Immature natural killer cell (primary cell): ENCODE measurements around the gene EYA2. TPM values are rescaled to one million over a fixed set of nuclear protein-coding genes. Genes with fewer than 3 reads are reported as not detected.

Experiments
- DNase-seq, 3 donors: peaks; one replicate each; pipeline ENCODE4 v3.0.0; 2022; ENCODE audit warnings: mixed read lengths in 1 of 3
- H3K27ac Mint-ChIP-seq, 6 donors: one replicate each; pipeline ENCODE4 v1.8.0; 2020; ENCODE audit warnings: mixed read lengths in 6 of 6, mild to moderate bottlenecking in 5 of 6, inconsistent platforms in 4 of 6, moderate library complexity in 3 of 6
- H3K27me3 Mint-ChIP-seq, 3 donors: one replicate each; pipeline ENCODE4 v1.8.0; 2020 to 2021; ENCODE audit warnings: low read depth in 3 of 3, mild to moderate bottlenecking in 3 of 3, mixed read lengths in 3 of 3, moderate library complexity in 3 of 3, inconsistent platforms in 1 of 3
- H3K36me3 Mint-ChIP-seq, 3 donors: one replicate each; pipeline ENCODE4 v1.8.0; 2020; ENCODE audit warnings: mixed read lengths in 3 of 3, inconsistent platforms in 2 of 3, mild to moderate bottlenecking in 2 of 3
- H3K4me1 Mint-ChIP-seq, 2 donors: one replicate each; pipeline ENCODE4 v1.8.0; 2020; ENCODE audit warnings: inconsistent platforms in 2 of 2, mild to moderate bottlenecking in 2 of 2, mixed read lengths in 2 of 2, moderate library complexity in 1 of 2
- H3K4me3 Mint-ChIP-seq, 5 donors: one replicate each; pipeline ENCODE4 v1.8.0; 2020; ENCODE audit warnings: mild to moderate bottlenecking in 5 of 5, mixed read lengths in 5 of 5, inconsistent platforms in 3 of 5, moderate library complexity in 3 of 5
- H3K9me3 Mint-ChIP-seq, 6 donors: one replicate each; pipeline ENCODE4 v1.8.0; 2020; ENCODE audit warnings: mild to moderate bottlenecking in 6 of 6, mixed read lengths in 6 of 6, inconsistent platforms in 4 of 6, moderate library complexity in 3 of 6
- polyA plus RNA-seq, 3 donors: library from polyadenylated mRNA; unstranded; fragments of 300-500 nt; fragmentation: Illumina TruSeq; gene quantifications; one replicate each; pipeline ENCODE4 v1.2.3, GENCODE V29; 2021

Gene EYA2
- polyA plus RNA-seq, 3 donors from 2014 or later, result not detected

- H3K4me1 Mint-ChIP-seq, result no peaks in the 10 kb centered on the region
- H3K36me3 Mint-ChIP-seq, result no peaks in the 10 kb centered on the region
- no peak for DNase-seq
- H3K4me3 Mint-ChIP-seq, result no peak overlapping the region
- peaks cover 2 to 8% (median 2%) of the 10 kb centered on the region in 3 donors for H3K27me3 Mint-ChIP-seq
- H3K9me3 Mint-ChIP-seq, result peaks cover 0 to 3% (median 0%) of the 10 kb centered on the region in 6 donors
- H3K27ac Mint-ChIP-seq, result no peak overlapping the region
These were observed 49.4 kb downstream of the EYA2 start for GRCh38 chr20:46943861-46944591.

- Mint-ChIP-seq H3K4me3 (no peak overlapping the region), H3K27ac (no peak overlapping the region), H3K36me3 (no peaks in the 10 kb centered on the region), H3K4me1 (no peaks in the 10 kb centered on the region), H3K27me3 (peaks cover 2 to 6% (median 2%) of the 10 kb centered on the region in 3 donors), H3K9me3 (peaks cover 0 to 3% (median 0%) of the 10 kb centered on the region in 6 donors)
- DNase-seq, result no peak
These were observed 50.8 kb downstream of the EYA2 start for GRCh38 chr20:46945465-46945864.

- H3K9me3 Mint-ChIP-seq, result peaks cover 0 to 3% (median 0%) of the 10 kb centered on the region in 6 donors
- no peak for DNase-seq
- no peaks in the 10 kb centered on the region for H3K36me3 Mint-ChIP-seq
- H3K4me3 Mint-ChIP-seq, result no peak overlapping the region
- H3K27me3 Mint-ChIP-seq, result peaks cover 2 to 6% (median 2%) of the 10 kb centered on the region in 3 donors
- no peak overlapping the region for H3K27ac Mint-ChIP-seq
- no peaks in the 10 kb centered on the region for H3K4me1 Mint-ChIP-seq
These were observed 51.6 kb downstream of the EYA2 start for GRCh38 chr20:46946181-46946624.

- H3K36me3 Mint-ChIP-seq, result no peaks in the 10 kb centered on the region
- no peak overlapping the region for H3K27ac Mint-ChIP-seq
- H3K4me1 Mint-ChIP-seq, result no peaks in the 10 kb centered on the region
- DNase-seq, result no peak
- peaks cover 0 to 3% (median 0%) of the 10 kb centered on the region in 6 donors for H3K9me3 Mint-ChIP-seq
- peaks cover 2 to 6% (median 2%) of the 10 kb centered on the region in 3 donors for H3K27me3 Mint-ChIP-seq
- no peak overlapping the region for H3K4me3 Mint-ChIP-seq
These were observed 52.2 kb downstream of the EYA2 start for GRCh38 chr20:46946796-46947195.

GRCh38 chr20:46948081-46948480, 53.4 kb downstream of the EYA2 start:
- Mint-ChIP-seq H3K4me3 (no peak overlapping the region), H3K27ac (no peak overlapping the region), H3K36me3 (no peaks in the 10 kb centered on the region), H3K4me1 (no peaks in the 10 kb centered on the region), H3K9me3 (peaks cover 0 to 3% (median 0%) of the 10 kb centered on the region in 6 donors), H3K27me3 (peaks cover 2 to 6% (median 2%) of the 10 kb centered on the region in 3 donors)
- no peak for DNase-seq

GRCh38 chr20:46951405-46951804, 56.8 kb downstream of the EYA2 start:
- no peak for DNase-seq
- H3K4me1 Mint-ChIP-seq, result no peaks in the 10 kb centered on the region
- no peaks in the 10 kb centered on the region for H3K36me3 Mint-ChIP-seq
- H3K4me3 Mint-ChIP-seq, result no peak overlapping the region
- no peak overlapping the region for H3K27ac Mint-ChIP-seq
- peaks cover 3 to 4% (median 4%) of the 10 kb centered on the region in 3 donors for H3K27me3 Mint-ChIP-seq
- H3K9me3 Mint-ChIP-seq, result peaks cover 0 to 3% (median 0%) of the 10 kb centered on the region in 6 donors

- DNase-seq, result no peak
- no peaks in the 10 kb centered on the region for H3K36me3 Mint-ChIP-seq
- H3K27me3 Mint-ChIP-seq, result peaks cover under 1 to 4% (median 3%) of the 10 kb centered on the region in 3 donors
- peaks cover 0 to 3% (median 0%) of the 10 kb centered on the region in 6 donors for H3K9me3 Mint-ChIP-seq
- no peaks in the 10 kb centered on the region for H3K4me1 Mint-ChIP-seq
- H3K27ac Mint-ChIP-seq, result no peak overlapping the region
- no peak overlapping the region for H3K4me3 Mint-ChIP-seq
These were observed 57.3 kb downstream of the EYA2 start for GRCh38 chr20:46951840-46952497.

GRCh38 chr20:46953596-46953995, 59.0 kb downstream of the EYA2 start:
- H3K4me3 Mint-ChIP-seq, result no peak overlapping the region
- H3K27ac Mint-ChIP-seq, result no peak overlapping the region
- DNase-seq, result no peak
- H3K36me3 Mint-ChIP-seq, result no peaks in the 10 kb centered on the region
- H3K9me3 Mint-ChIP-seq, result peaks cover 0 to 3% (median 0%) of the 10 kb centered on the region in 6 donors
- peaks cover 3 to 4% (median 3%) of the 10 kb centered on the region in 3 donors for H3K27me3 Mint-ChIP-seq
- H3K4me1 Mint-ChIP-seq, result no peaks in the 10 kb centered on the region

- DNase-seq, result no peak
- Mint-ChIP-seq H3K9me3 (peaks cover 0 to 3% (median 0%) of the 10 kb centered on the region in 6 donors), H3K27ac (no peak overlapping the region), H3K27me3 (peaks cover 2 to 3% (median 3%) of the 10 kb centered on the region in 3 donors), H3K4me1 (no peaks in the 10 kb centered on the region), H3K36me3 (no peaks in the 10 kb centered on the region), H3K4me3 (no peak overlapping the region)
These were observed 59.9 kb downstream of the EYA2 start for GRCh38 chr20:46954490-46955038.

- H3K4me3 Mint-ChIP-seq, result no peak overlapping the region
- no peaks in the 10 kb centered on the region for H3K4me1 Mint-ChIP-seq
- no peak overlapping the region for H3K27ac Mint-ChIP-seq
- H3K36me3 Mint-ChIP-seq, result no peaks in the 10 kb centered on the region
- H3K9me3 Mint-ChIP-seq, result peaks cover 0 to 3% (median 0%) of the 10 kb centered on the region in 6 donors
- peaks cover 2 to 6% (median 5%) of the 10 kb centered on the region in 3 donors for H3K27me3 Mint-ChIP-seq
- DNase-seq, result no peak
These were observed 61.2 kb downstream of the EYA2 start for GRCh38 chr20:46955601-46956556.

- Mint-ChIP-seq H3K27ac (no peak overlapping the region), H3K4me1 (no peaks in the 10 kb centered on the region), H3K27me3 (peaks cover 2 to 6% (median 5%) of the 10 kb centered on the region in 3 donors), H3K9me3 (no peaks in the 10 kb centered on the region), H3K36me3 (no peaks in the 10 kb centered on the region), H3K4me3 (no peak overlapping the region)
- no peak for DNase-seq
These were observed 64.5 kb downstream of the EYA2 start for GRCh38 chr20:46959081-46959692.

GRCh38 chr20:46959821-46960220, 65.2 kb downstream of the EYA2 start:
- no peak overlapping the region for H3K4me3 Mint-ChIP-seq
- no peaks in the 10 kb centered on the region for H3K36me3 Mint-ChIP-seq
- peaks cover 2 to 6% (median 5%) of the 10 kb centered on the region in 3 donors for H3K27me3 Mint-ChIP-seq
- no peak for DNase-seq
- no peak overlapping the region for H3K27ac Mint-ChIP-seq
- no peaks in the 10 kb centered on the region for H3K9me3 Mint-ChIP-seq
- H3K4me1 Mint-ChIP-seq, result no peaks in the 10 kb centered on the region

- H3K36me3 Mint-ChIP-seq, result no peaks in the 10 kb centered on the region
- no peaks in the 10 kb centered on the region for H3K9me3 Mint-ChIP-seq
- H3K4me3 Mint-ChIP-seq, result no peak overlapping the region
- no peaks in the 10 kb centered on the region for H3K4me1 Mint-ChIP-seq
- DNase-seq, result no peak
- no peak overlapping the region for H3K27ac Mint-ChIP-seq
- H3K27me3 Mint-ChIP-seq, result peaks cover 2 to 6% (median 3%) of the 10 kb centered on the region in 3 donors
These were observed 65.9 kb downstream of the EYA2 start for GRCh38 chr20:46960536-46960935.
